ENCODE measurements around the gene C9orf152. TPM values are rescaled to one million over a fixed set of nuclear protein-coding genes. Genes with fewer than 3 reads are reported as not detected.

The C9orf152 gene
- total and polyA plus RNA-seq, 10 of the 15 experiments (the other 5 are each of a cell fraction or from before 2014, with no cell fraction given) = 0.04 TPM; not detected in 9

DNA sequence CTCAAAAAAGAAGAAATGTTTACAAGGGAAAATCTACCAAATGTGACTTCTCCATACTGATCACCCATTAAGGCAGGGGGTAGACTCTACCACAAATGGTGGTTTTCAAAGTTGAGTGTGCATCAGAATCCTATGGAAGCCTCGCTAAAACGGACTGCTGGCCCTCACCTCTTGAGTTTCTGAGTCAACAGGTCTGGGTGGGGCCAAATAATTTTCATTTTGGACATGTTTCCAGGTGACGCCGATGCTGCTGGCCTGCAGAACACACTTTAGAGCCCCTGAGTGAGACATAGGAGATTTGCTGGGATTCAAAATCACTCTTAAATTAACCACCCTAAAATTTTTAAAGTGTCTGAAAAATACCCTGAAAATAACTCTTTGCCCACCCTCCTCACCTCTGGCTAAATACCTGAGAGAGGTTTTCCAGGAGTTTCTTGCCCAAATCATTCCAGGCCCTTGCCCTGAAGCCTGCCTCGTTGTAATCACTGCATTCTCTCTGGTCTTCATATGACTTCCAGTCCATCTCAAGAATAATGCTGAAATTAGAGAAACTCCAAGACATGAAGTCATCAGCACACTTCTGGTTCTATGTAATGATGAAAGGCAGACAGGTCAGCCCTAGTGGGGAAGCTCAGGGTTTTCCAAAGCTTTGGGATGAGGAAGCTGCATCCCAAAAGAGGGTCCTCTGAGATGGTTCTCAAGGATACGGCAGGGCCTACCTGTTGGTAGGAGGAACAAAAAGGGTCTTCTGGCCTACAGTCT is 18.2 kb downstream of the C9orf152 start:
- RAD21 ChIA-PET (ENCODE audit: unreplicated experiment) = interaction anchor here (0.6 to 2.3 kb wide), 2 partner anchors 23 to 434 kb away, joined by 4 to 7 read pairs; no protein-coding TSS in a partner anchor
- H4K20me1 ChIP-seq (ENCODE audit: control insufficient read depth, insufficient read depth) = no peaks in the 10 kb centered on the region
- SMC1A ChIA-PET (ENCODE audit: uncharacterized antibody, unreplicated experiment) = no interaction called here
- FAIRE-seq (no peak), DNase-seq (ENCODE audit: low read depth, low spot score) (no peak), ATAC-seq (no peak)
- H3K4me1 ChIP-seq (ENCODE audit: control insufficient read depth, insufficient read depth, low read length) = no peaks in the 10 kb centered on the region
- no TSS peak for BruUV-seq (replicated peaks)
- no peak overlapping the region for H3K27ac ChIP-seq (ENCODE audit: control insufficient read depth, insufficient read depth)
- no peaks in the 10 kb centered on the region for H3K9me3 ChIP-seq (replicated peaks; ENCODE audit: control insufficient read depth, insufficient read depth, low read length)
- no peak overlapping the region for H3K4me3 ChIP-seq
- in situ Hi-C loops (cut with MboI) = loop anchor here (25.0 kb wide), 1 partner anchor 1123 kb away; no protein-coding TSS in a partner anchor
- no peaks in the 10 kb centered on the region for H3K79me2 ChIP-seq (ENCODE audit: control insufficient read depth, insufficient read depth, low read length)
- H3K36me3 ChIP-seq (ENCODE audit: control insufficient read depth in 2 of 2, insufficient read depth in 2 of 2, low read length in 1 of 2) = no peaks in the 10 kb centered on the region
- no peak overlapping the region for H3K9ac ChIP-seq (ENCODE audit: control insufficient read depth, insufficient read depth, low read length)
- no peaks in the 10 kb centered on the region for H3K27me3 ChIP-seq (replicated peaks in 1 of 2; ENCODE audit: control insufficient read depth in 2 of 2, insufficient read depth in 2 of 2, low read length in 1 of 2)
- TF ChIP-seq CHD2 (IDR thresholded peaks at IDR 0.05; ENCODE audit: borderline replicate concordance, low read depth, low read length) (no peak), FOXM1 (IDR thresholded peaks at IDR 0.05; ENCODE audit: low read depth, low read length) (no peak), HDAC6 (IDR thresholded peaks at IDR 0.05; ENCODE audit: unreplicated experiment) (no peak), CREB1 (IDR thresholded peaks at IDR 0.05; ENCODE audit: low read depth) (no peak), HCFC1 (IDR thresholded peaks at IDR 0.05; ENCODE audit: low read length) (no peak), CBX3 (IDR thresholded peaks at IDR 0.05; ENCODE audit: borderline replicate concordance, low read depth) (no peak), BACH1 (IDR thresholded peaks at IDR 0.05; ENCODE audit: borderline replicate concordance) (no peak), NFIC (IDR thresholded peaks at IDR 0.05; ENCODE audit: low read depth, low read length) (no peak), RBBP5 (conservative IDR thresholded peaks at IDR 0.05) (no peak), ESRRA (IDR thresholded peaks at IDR 0.05; ENCODE audit: low read length) (no peak), RCOR1 (conservative IDR thresholded peaks at IDR 0.05; ENCODE audit: low read depth, low read length) (no peak), MEF2B (IDR thresholded peaks at IDR 0.05; ENCODE audit: partially characterized antibody, poor library complexity, severe bottlenecking) (no peak), MTA3 (IDR thresholded peaks at IDR 0.05; ENCODE audit: borderline replicate concordance, low read length) (no peak), NRF1 (conservative IDR thresholded peaks at IDR 0.05; ENCODE audit: low read depth, low read length) (no peak), PAX5 (IDR thresholded peaks at IDR 0.05; ENCODE audit: borderline replicate concordance, low read depth, low read length) (no peak), ETV6 (conservative IDR thresholded peaks at IDR 0.05 in 1 of 2, IDR thresholded peaks at IDR 0.05 in 1 of 2; ENCODE audit: borderline replicate concordance in 1 of 2, low read depth in 1 of 2) (no peak)
- TF ChIP-seq, protein P1, sequence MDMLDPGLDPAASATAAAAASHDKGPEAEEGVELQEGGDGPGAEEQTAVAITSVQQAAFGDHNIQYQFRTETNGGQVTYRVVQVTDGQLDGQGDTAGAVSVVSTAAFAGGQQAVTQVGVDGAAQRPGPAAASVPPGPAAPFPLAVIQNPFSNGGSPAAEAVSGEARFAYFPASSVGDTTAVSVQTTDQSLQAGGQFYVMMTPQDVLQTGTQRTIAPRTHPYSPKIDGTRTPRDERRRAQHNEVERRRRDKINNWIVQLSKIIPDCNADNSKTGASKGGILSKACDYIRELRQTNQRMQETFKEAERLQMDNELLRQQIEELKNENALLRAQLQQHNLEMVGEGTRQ (IDR thresholded peaks at IDR 0.05; ENCODE audit: borderline replicate concordance, low read depth, low read length) = no peak
- TF ChIP-seq, protein P2, sequence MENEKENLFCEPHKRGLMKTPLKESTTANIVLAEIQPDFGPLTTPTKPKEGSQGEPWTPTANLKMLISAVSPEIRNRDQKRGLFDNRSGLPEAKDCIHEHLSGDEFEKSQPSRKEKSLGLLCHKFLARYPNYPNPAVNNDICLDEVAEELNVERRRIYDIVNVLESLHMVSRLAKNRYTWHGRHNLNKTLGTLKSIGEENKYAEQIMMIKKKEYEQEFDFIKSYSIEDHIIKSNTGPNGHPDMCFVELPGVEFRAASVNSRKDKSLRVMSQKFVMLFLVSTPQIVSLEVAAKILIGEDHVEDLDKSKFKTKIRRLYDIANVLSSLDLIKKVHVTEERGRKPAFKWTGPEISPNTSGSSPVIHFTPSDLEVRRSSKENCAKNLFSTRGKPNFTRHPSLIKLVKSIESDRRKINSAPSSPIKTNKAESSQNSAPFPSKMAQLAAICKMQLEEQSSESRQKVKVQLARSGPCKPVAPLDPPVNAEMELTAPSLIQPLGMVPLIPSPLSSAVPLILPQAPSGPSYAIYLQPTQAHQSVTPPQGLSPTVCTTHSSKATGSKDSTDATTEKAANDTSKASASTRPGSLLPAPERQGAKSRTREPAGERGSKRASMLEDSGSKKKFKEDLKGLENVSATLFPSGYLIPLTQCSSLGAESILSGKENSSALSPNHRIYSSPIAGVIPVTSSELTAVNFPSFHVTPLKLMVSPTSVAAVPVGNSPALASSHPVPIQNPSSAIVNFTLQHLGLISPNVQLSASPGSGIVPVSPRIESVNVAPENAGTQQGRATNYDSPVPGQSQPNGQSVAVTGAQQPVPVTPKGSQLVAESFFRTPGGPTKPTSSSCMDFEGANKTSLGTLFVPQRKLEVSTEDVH (IDR thresholded peaks at IDR 0.05; ENCODE audit: low read depth, partially characterized antibody) = no peak
- POLR2A ChIA-PET = no interaction called here
- WGBS (ENCODE audit: insufficient coverage, insufficient replicate concordance, low lambda C conversion rate, missing lambda C conversion rate) = 71% methylated on average over 6 of the region's 6 CpGs
- no peak overlapping the region for H2AFZ ChIP-seq (ENCODE audit: control insufficient read depth, low read depth, low read length)
- H3K4me2 ChIP-seq (ENCODE audit: control insufficient read depth, insufficient read depth) = no peak overlapping the region
- CTCF ChIA-PET = interaction anchor here (0.6 to 1.8 kb wide), 5 partner anchors 8 to 434 kb away, joined by 3 to 6 read pairs (median 3); no protein-coding TSS in a partner anchor
- intact Hi-C loops (cut with micrococcal nuclease; ENCODE audit: unreplicated experiment) = loop anchor here (10.0 kb wide), 1 partner anchor 1105 kb away; no protein-coding TSS in a partner anchor

Data from GM12878 (cell line).